ENCODE results near the gene RASA2. TPM values are rescaled to one million over a fixed set of nuclear protein-coding genes. Genes with fewer than 3 reads are reported as not detected.

The RASA2 gene
- total and polyA plus RNA-seq, 9 of the 15 experiments (the other 6 are each of a cell fraction or from before 2014, with no cell fraction given) = 2.0 to 12.8 (median 9.5) TPM

DNA sequence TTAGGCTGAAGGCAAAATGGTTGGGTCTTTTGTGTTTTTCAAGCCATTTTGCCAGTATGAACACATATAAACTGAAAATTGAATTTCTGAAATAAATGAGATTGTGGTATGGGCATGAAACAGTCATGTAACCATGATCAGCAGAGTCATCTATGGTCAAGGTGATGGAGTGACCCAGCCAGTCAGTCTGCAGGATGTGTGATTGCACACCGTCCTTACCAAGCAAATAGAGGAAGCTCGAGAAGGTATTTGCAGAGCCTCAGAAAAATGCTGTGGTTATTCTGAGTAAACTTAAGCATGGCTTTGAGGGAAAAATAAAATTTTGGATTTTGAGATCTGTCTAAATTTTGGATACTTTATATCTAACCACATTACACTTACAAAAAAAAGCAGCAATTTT, 155.4 kb downstream of the RASA2 start:
- Histone ChIP-seq H3K27ac (ENCODE audit: extremely low read depth, low read depth, low read length) (no peak overlapping the region), H4K20me1 (replicated peaks; ENCODE audit: control insufficient read depth, insufficient read depth, low read length) (no peaks in the 10 kb centered on the region), H3K36me3 (ENCODE audit: control insufficient read depth, insufficient read depth, low read length) (no peaks in the 10 kb centered on the region), H3K79me2 (ENCODE audit: control insufficient read depth, insufficient read depth, low read length) (no peaks in the 10 kb centered on the region), H2AFZ (ENCODE audit: low read depth, low read length) (no peak overlapping the region), H3K4me3 (no peak overlapping the region), H3K4me2 (ENCODE audit: insufficient read depth, low read length) (no peak overlapping the region), H3K9me3 (replicated peaks; ENCODE audit: control insufficient read depth, insufficient read depth, low read depth, low read length) (no peaks in the 10 kb centered on the region), H3K9ac (ENCODE audit: insufficient read depth in 1 of 2, low read depth in 2 of 2, low read length in 2 of 2) (no peak overlapping the region), H3K27me3 (ENCODE audit: control insufficient read depth in 2 of 2, insufficient read depth in 2 of 2, low read length in 2 of 2) (no peaks in the 10 kb centered on the region), H3K4me1 (replicated peaks in 1 of 2; ENCODE audit: control insufficient read depth in 2 of 2, insufficient read depth in 2 of 2, low read length in 2 of 2) (peaks cover 0 to 7% of the 10 kb centered on the region in 2 experiments; a peak in 3 of 5 replicates), H3K9me1 (ENCODE audit: control insufficient read depth, insufficient read depth, low read length) (no peaks in the 10 kb centered on the region)
- TF ChIP-seq, protein P1, sequence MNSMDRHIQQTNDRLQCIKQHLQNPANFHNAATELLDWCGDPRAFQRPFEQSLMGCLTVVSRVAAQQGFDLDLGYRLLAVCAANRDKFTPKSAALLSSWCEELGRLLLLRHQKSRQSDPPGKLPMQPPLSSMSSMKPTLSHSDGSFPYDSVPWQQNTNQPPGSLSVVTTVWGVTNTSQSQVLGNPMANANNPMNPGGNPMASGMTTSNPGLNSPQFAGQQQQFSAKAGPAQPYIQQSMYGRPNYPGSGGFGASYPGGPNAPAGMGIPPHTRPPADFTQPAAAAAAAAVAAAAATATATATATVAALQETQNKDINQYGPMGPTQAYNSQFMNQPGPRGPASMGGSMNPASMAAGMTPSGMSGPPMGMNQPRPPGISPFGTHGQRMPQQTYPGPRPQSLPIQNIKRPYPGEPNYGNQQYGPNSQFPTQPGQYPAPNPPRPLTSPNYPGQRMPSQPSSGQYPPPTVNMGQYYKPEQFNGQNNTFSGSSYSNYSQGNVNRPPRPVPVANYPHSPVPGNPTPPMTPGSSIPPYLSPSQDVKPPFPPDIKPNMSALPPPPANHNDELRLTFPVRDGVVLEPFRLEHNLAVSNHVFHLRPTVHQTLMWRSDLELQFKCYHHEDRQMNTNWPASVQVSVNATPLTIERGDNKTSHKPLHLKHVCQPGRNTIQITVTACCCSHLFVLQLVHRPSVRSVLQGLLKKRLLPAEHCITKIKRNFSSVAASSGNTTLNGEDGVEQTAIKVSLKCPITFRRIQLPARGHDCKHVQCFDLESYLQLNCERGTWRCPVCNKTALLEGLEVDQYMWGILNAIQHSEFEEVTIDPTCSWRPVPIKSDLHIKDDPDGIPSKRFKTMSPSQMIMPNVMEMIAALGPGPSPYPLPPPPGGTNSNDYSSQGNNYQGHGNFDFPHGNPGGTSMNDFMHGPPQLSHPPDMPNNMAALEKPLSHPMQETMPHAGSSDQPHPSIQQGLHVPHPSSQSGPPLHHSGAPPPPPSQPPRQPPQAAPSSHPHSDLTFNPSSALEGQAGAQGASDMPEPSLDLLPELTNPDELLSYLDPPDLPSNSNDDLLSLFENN (IDR thresholded peaks at IDR 0.05; ENCODE audit: low read depth in 2 of 2, low read length in 2 of 2) = no peak
- no peak for TF ChIP-seq ZNF217 (CRISPR knock-in tag; IDR thresholded peaks at IDR 0.05)
- TF ChIP-seq HSF4 (CRISPR knock-in tag; IDR thresholded peaks at IDR 0.05; ENCODE audit: borderline replicate concordance) = no peak
- no peak for TF ChIP-seq XRCC4 (IDR thresholded peaks at IDR 0.05; ENCODE audit: extremely low read depth, insufficient read depth, insufficient read length)
- intact Hi-C loops (cut with micrococcal nuclease) (no loop called here), in situ Hi-C loops (cut with MboI) (loop anchor here (10.0 kb wide), 1 partner anchor 167 kb away; no protein-coding TSS in a partner anchor)
- DNase-seq (ENCODE audit: extremely low read depth in 1 of 4, low spot score in 3 of 4) = no peak
- WGBS (ENCODE audit: insufficient coverage, low coverage, missing lambda C conversion rate) = 7% methylated on average over 2 of the region's 2 CpGs
- ATAC-seq = no peak
- no TSS peak for BruUV-seq (replicated peaks)
- CTCF ChIA-PET (ENCODE audit: low intra/inter-chr PET ratio) = no interaction called here
- FAIRE-seq = no peak
- POLR2A ChIA-PET = no interaction called here

Data from K562 (cell line).